Peyer's patch (tissue), 4 donors: Measurements from ENCODE around the gene BHLHE40.

ENCODE experiments used
- CTCF ChIP-seq, 6 experiments: fragments of 450-650 bp in 4 of 6; fragments of 200-600 bp in 2 of 6; sonication (generic) in 1 of 6; IDR thresholded peaks; one replicate each; pipeline ENCODE4 v1.5.1; 2017 to 2019; ENCODE audit warnings: antibody characterized with exemption in 6 of 6, mild to moderate bottlenecking in 3 of 6, moderate library complexity in 1 of 6
- POLR2A ChIP-seq, 2 donors: fragments of 450-650 bp; IDR thresholded peaks; one replicate each; pipeline ENCODE4 v1.5.1; 2017; ENCODE audit warnings: antibody characterized with exemption in 2 of 2, mild to moderate bottlenecking in 2 of 2, moderate library complexity in 2 of 2

DNA sequence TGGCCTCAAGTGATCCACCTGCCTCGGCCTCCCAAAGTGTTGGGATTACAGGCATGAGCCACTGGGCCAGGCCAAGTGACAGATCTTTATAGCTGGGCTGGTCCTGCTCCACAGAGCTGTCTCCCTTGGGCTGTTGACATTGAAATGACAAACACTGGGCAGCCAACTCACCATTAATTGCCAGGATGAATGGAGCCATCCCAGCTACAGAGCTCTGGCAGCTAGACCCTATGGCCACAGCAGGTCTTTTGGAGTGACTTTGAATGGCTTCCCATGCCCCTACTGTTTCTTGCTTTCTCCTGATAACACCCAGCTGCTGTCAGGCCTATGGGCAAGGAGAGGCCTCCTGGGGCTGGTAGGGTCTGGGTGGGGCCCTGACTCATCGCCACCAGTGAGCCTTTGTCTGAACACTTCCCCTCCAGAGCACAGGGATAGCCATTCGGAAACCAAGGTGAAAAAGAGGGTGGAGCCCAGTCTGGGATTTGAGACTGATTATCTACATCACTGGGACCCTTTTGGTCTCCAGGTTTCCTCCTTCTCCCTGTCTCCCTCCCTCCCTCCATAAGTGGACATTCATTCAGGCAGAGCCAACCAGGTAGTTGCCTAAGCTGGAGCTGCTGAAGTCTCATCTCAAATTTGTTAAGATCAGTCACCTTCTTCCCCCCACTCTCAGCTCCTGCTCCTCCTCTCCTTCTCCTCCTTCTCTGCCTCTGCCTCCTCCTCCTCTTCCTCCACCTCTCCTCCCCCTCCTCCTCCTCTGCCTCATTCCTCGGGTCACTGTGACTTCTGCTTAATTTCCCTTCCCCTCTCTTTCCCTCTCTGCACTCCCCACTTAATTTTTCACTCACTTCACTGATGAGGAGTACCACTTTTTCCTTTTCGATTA lies 34.0 kb downstream of the BHLHE40 start:
- TF ChIP-seq POLR2A (IDR thresholded peaks at IDR 0.05) (no peak), CTCF (IDR thresholded peaks at IDR 0.05) (no peak)
